Fibroblast of the aortic adventitia (primary cell): Measurements from ENCODE around the gene TPCN1. TPM values are rescaled to one million over a fixed set of nuclear protein-coding genes. Genes with fewer than 3 reads are reported as not detected.
A peak's percentile ranks its signal among the peaks of the same experiment; 100 is the strongest.

ENCODE experiments used
- DNase-seq: peaks from one replicate; pipeline ENCODE4 v3.0.0-alpha.2; 2010; ENCODE audit warnings: low read depth
- H3K4me3 ChIP-seq: 2 replicates; pipeline ENCODE4 v1.5.1; 2011; ENCODE audit warnings: low read depth, mild to moderate bottlenecking, control low read depth, low read length, moderate library complexity
- CTCF ChIP-seq: IDR thresholded peaks from 2 replicates; pipeline ENCODE4 v1.5.1; 2011; ENCODE audit warnings: mild to moderate bottlenecking, low read length, control low read depth, inconsistent platforms; ENCODE audit not compliant: insufficient read depth
- total RNA-seq: library from RNA; depleted of rRNA; stranded (reverse); fragments of >200 nt; gene quantifications from 2 replicates; pipeline ENCODE4 v1.2.3, GENCODE V29; 2012; ENCODE audit warnings: low replicate concordance

The TPCN1 gene
- total RNA-seq, 1 donor, result 20.4 TPM

- TF ChIP-seq CTCF, result no peak
- DNase-seq, result no peak
- H3K4me3 ChIP-seq, result no peak overlapping the region
These were observed 40.9 kb upstream of the TPCN1 start for GRCh38 chr12:113180333-113180732.

- TF ChIP-seq CTCF, result no peak
- no peak overlapping the region for H3K4me3 ChIP-seq
- no peak for DNase-seq
These were observed 39.3 kb upstream of the TPCN1 start for GRCh38 chr12:113181975-113182374.

- no peak overlapping the region for H3K4me3 ChIP-seq
- no peak for DNase-seq
- TF ChIP-seq CTCF, result no peak
These were observed 38.2 kb upstream of the TPCN1 start for GRCh38 chr12:113183030-113183589.

- no peak for TF ChIP-seq CTCF
- peak overlapping the region; percentile 86 for H3K4me3 ChIP-seq
- DNase-seq, result no peak
These were observed 37.0 kb upstream of the TPCN1 start for GRCh38 chr12:113184098-113184899.

- peak overlapping the region; percentile 86 for H3K4me3 ChIP-seq
- TF ChIP-seq CTCF, result no peak
- peak; percentile 90 for DNase-seq
These were observed 36.4 kb upstream of the TPCN1 start for GRCh38 chr12:113184900-113185179.

GRCh38 chr12:113185180-113186032 is 35.9 kb upstream of the TPCN1 start, which contains the start of the genes DDX54 and RITA1:
Gene DDX54 (minus strand): TSS chr12:113185478. CDS start chr12:113185451, 27 bp downstream.
Gene RITA1 (plus strand): TSS chr12:113185721. CDS start chr12:113186747, 1,026 bp downstream.
- TF ChIP-seq CTCF, result no peak
- DNase-seq, result peak; percentile 73
- peak within 1 kb of the TSS; percentile 86 for H3K4me3 ChIP-seq
